ENCODE results near the gene CDKL5.
"Not testable (repeated sequence)": the region's sequence is repeated elsewhere in the genome, so short reads cannot be mapped to it uniquely, and the experiment has no call there.

The CDKL5 gene

GRCh38 chrX:18579495-18579894, 154.1 kb downstream of the CDKL5 start:
- no peaks in the 10 kb centered on the region for H3K27me3 ChIP-seq (ENCODE audit: insufficient read depth, poor library complexity, severe bottlenecking)
- H3K4me1 ChIP-seq (ENCODE audit: insufficient read depth, poor library complexity, severe bottlenecking) = peaks cover 12% of the 10 kb centered on the region
- H3K36me3 ChIP-seq (ENCODE audit: low read depth) = no peaks in the 10 kb centered on the region
- DNase-seq (ENCODE audit: low spot score) = no peak
- no peak for ATAC-seq (ENCODE audit: low read depth)
- H3K4me3 ChIP-seq (ENCODE audit: severe bottlenecking) = no peak overlapping the region
- no peaks in the 10 kb centered on the region for H3K9me3 ChIP-seq (ENCODE audit: severe bottlenecking)
- no peak overlapping the region for H3K27ac ChIP-seq (ENCODE audit: poor library complexity, severe bottlenecking)
- TF ChIP-seq CTCF (IDR thresholded peaks at IDR 0.05; ENCODE audit: poor library complexity, severe bottlenecking) = no peak

- Histone ChIP-seq H3K27me3 (ENCODE audit: insufficient read depth, poor library complexity, severe bottlenecking) (no peaks in the 10 kb centered on the region), H3K9me3 (ENCODE audit: severe bottlenecking) (no peaks in the 10 kb centered on the region), H3K27ac (ENCODE audit: poor library complexity, severe bottlenecking) (no peak overlapping the region), H3K4me3 (ENCODE audit: severe bottlenecking) (no peak overlapping the region), H3K36me3 (ENCODE audit: low read depth) (no peaks in the 10 kb centered on the region), H3K4me1 (ENCODE audit: insufficient read depth, poor library complexity, severe bottlenecking) (no peaks in the 10 kb centered on the region)
- no peak for TF ChIP-seq CTCF (IDR thresholded peaks at IDR 0.05; ENCODE audit: poor library complexity, severe bottlenecking)
- ATAC-seq (ENCODE audit: low read depth) = no peak
- no peak for DNase-seq (ENCODE audit: low spot score)
These were observed 157.6 kb downstream of the CDKL5 start for GRCh38 chrX:18582910-18583493.

- not testable (repeated sequence) for ATAC-seq (ENCODE audit: low read depth); H3K4me3 ChIP-seq (ENCODE audit: severe bottlenecking); H3K36me3 ChIP-seq (ENCODE audit: low read depth); H3K27ac ChIP-seq (ENCODE audit: poor library complexity, severe bottlenecking); H3K9me3 ChIP-seq (ENCODE audit: severe bottlenecking); H3K4me1 ChIP-seq (ENCODE audit: insufficient read depth, poor library complexity, severe bottlenecking); H3K27me3 ChIP-seq (ENCODE audit: insufficient read depth, poor library complexity, severe bottlenecking); DNase-seq (ENCODE audit: low spot score)
These were observed 163.9 kb downstream of the CDKL5 start for GRCh38 chrX:18589292-18589691.

GRCh38 chrX:18591834-18592233, 166.4 kb downstream of the CDKL5 start:
- no peak overlapping the region for H3K4me3 ChIP-seq (ENCODE audit: severe bottlenecking)
- H3K27me3 ChIP-seq (ENCODE audit: insufficient read depth, poor library complexity, severe bottlenecking) = no peaks in the 10 kb centered on the region
- no peak for TF ChIP-seq CTCF (IDR thresholded peaks at IDR 0.05; ENCODE audit: poor library complexity, severe bottlenecking)
- ATAC-seq (ENCODE audit: low read depth) (no peak), DNase-seq (ENCODE audit: low spot score) (no peak)
- no peaks in the 10 kb centered on the region for H3K4me1 ChIP-seq (ENCODE audit: insufficient read depth, poor library complexity, severe bottlenecking)
- no peak overlapping the region for H3K27ac ChIP-seq (ENCODE audit: poor library complexity, severe bottlenecking)
- H3K36me3 ChIP-seq (ENCODE audit: low read depth) = no peaks in the 10 kb centered on the region
- no peaks in the 10 kb centered on the region for H3K9me3 ChIP-seq (ENCODE audit: severe bottlenecking)

GRCh38 chrX:18594079-18594478, 168.7 kb downstream of the CDKL5 start:
- no peak overlapping the region for H3K27ac ChIP-seq (ENCODE audit: poor library complexity, severe bottlenecking)
- H3K9me3 ChIP-seq (ENCODE audit: severe bottlenecking) = no peaks in the 10 kb centered on the region
- DNase-seq (ENCODE audit: low spot score) (no peak), ATAC-seq (ENCODE audit: low read depth) (no peak)
- H3K4me3 ChIP-seq (ENCODE audit: severe bottlenecking) = no peak overlapping the region
- H3K27me3 ChIP-seq (ENCODE audit: insufficient read depth, poor library complexity, severe bottlenecking) = no peaks in the 10 kb centered on the region
- no peaks in the 10 kb centered on the region for H3K36me3 ChIP-seq (ENCODE audit: low read depth)
- no peak for TF ChIP-seq CTCF (IDR thresholded peaks at IDR 0.05; ENCODE audit: poor library complexity, severe bottlenecking)
- H3K4me1 ChIP-seq (ENCODE audit: insufficient read depth, poor library complexity, severe bottlenecking) = no peaks in the 10 kb centered on the region
